ENCODE results near the gene C10orf67. TPM values are rescaled to one million over a fixed set of nuclear protein-coding genes. Genes with fewer than 3 reads are reported as not detected.
"Not testable (repeated sequence)": the region's sequence is repeated elsewhere in the genome, so short reads cannot be mapped to it uniquely, and the experiment has no call there.

The C10orf67 gene
- total RNA-seq, 1 experiment from 2014 or later, result 0.45 TPM

- CTCF ChIA-PET, result no interaction called here
- no peak for DNase-seq
- Mint-ChIP-seq H3K27ac (ENCODE audit: unreplicated experiment) (no peak overlapping the region), H3K27me3 (ENCODE audit: unreplicated experiment) (no peaks in the 10 kb centered on the region), H3K36me3 (ENCODE audit: insufficient read depth, unreplicated experiment) (no peaks in the 10 kb centered on the region), H3K9me3 (ENCODE audit: low read depth, unreplicated experiment) (no peaks in the 10 kb centered on the region), H3K4me3 (ENCODE audit: low read depth, unreplicated experiment) (no peak overlapping the region), H3K4me1 (ENCODE audit: low read depth, unreplicated experiment) (peaks cover 8% of the 10 kb centered on the region)
- BruUV-seq (replicated peaks), result no TSS peak
- intact Hi-C loops (cut with micrococcal nuclease; ENCODE audit: unreplicated experiment), result no loop called here
- TF ChIP-seq, protein P1, sequence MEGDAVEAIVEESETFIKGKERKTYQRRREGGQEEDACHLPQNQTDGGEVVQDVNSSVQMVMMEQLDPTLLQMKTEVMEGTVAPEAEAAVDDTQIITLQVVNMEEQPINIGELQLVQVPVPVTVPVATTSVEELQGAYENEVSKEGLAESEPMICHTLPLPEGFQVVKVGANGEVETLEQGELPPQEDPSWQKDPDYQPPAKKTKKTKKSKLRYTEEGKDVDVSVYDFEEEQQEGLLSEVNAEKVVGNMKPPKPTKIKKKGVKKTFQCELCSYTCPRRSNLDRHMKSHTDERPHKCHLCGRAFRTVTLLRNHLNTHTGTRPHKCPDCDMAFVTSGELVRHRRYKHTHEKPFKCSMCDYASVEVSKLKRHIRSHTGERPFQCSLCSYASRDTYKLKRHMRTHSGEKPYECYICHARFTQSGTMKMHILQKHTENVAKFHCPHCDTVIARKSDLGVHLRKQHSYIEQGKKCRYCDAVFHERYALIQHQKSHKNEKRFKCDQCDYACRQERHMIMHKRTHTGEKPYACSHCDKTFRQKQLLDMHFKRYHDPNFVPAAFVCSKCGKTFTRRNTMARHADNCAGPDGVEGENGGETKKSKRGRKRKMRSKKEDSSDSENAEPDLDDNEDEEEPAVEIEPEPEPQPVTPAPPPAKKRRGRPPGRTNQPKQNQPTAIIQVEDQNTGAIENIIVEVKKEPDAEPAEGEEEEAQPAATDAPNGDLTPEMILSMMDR (IDR thresholded peaks at IDR 0.05; ENCODE audit: unreplicated experiment), result no peak
These were observed 64.1 kb downstream of the C10orf67 start for GRCh38 chr10:23280419-23281043.

DNA sequence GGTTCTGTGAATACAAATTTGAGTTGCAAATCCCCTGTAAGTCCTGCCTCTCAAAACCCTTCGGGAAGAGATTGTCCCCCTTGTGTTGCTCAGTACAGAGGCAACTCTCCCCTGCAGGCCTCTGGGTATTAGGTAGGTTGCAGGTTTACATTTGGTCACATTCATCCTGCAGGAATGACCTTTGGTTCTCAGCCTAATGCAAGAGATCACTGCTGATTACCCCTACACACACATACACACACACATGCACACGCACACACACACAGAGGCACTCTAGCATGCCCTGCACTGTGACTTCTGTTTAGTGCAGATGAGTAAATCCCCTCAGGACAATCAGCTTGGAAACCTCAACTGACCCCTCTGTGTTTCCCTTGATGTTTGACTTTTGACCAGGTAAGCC lies 69.2 kb downstream of the C10orf67 start:
- Mint-ChIP-seq H3K4me1 (ENCODE audit: low read depth, unreplicated experiment) (peaks cover 27% of the 10 kb centered on the region), H3K27ac (ENCODE audit: unreplicated experiment) (no peak overlapping the region), H3K27me3 (ENCODE audit: unreplicated experiment) (no peaks in the 10 kb centered on the region), H3K4me3 (ENCODE audit: low read depth, unreplicated experiment) (no peak overlapping the region), H3K36me3 (ENCODE audit: insufficient read depth, unreplicated experiment) (no peaks in the 10 kb centered on the region), H3K9me3 (ENCODE audit: low read depth, unreplicated experiment) (no peaks in the 10 kb centered on the region)
- no peak for DNase-seq
- no TSS peak for BruUV-seq (replicated peaks)
- CTCF ChIA-PET, result interaction anchor here (1.0 kb wide), 1 partner anchor 19 kb away, joined by 4 read pairs; no protein-coding TSS in a partner anchor
- TF ChIP-seq, protein P1 (IDR thresholded peaks at IDR 0.05; ENCODE audit: unreplicated experiment), result no peak
- intact Hi-C loops (cut with micrococcal nuclease; ENCODE audit: unreplicated experiment), result no loop called here

GRCh38 chr10:23274179-23274578 lies 70.4 kb downstream of the C10orf67 start:
- peak; percentile 29 for DNase-seq
- BruUV-seq (replicated peaks); H3K9me3 Mint-ChIP-seq (ENCODE audit: low read depth, unreplicated experiment); intact Hi-C loops (cut with micrococcal nuclease; ENCODE audit: unreplicated experiment); H3K27me3 Mint-ChIP-seq (ENCODE audit: unreplicated experiment); H3K27ac Mint-ChIP-seq (ENCODE audit: unreplicated experiment); H3K4me3 Mint-ChIP-seq (ENCODE audit: low read depth, unreplicated experiment); H3K36me3 Mint-ChIP-seq (ENCODE audit: insufficient read depth, unreplicated experiment); CTCF ChIA-PET: not testable (repeated sequence)
- peaks cover 27% of the 10 kb centered on the region for H3K4me1 Mint-ChIP-seq (ENCODE audit: low read depth, unreplicated experiment)

DNA sequence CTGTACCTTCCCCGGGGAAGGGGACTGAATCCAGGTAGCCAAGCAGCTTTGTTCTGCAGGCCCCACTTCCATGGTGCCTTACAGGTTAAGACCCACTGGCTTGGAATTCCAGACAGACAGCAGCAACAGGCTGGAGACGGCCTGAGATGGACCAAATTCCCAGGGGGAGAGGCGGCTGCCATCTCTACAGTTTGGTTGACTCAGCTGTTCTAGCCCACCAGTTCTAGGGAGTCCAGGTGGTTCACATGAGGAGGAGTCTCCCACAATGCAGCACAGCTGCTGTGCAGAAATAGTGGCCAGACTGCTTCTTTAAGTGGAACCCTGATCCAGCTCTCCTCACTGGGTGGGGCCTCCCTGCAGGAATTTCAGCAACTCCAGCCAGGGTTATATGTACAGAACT lies 74.1 kb downstream of the C10orf67 start:
- Mint-ChIP-seq H3K27me3 (ENCODE audit: unreplicated experiment) (no peaks in the 10 kb centered on the region), H3K27ac (ENCODE audit: unreplicated experiment) (no peak overlapping the region), H3K36me3 (ENCODE audit: insufficient read depth, unreplicated experiment) (no peaks in the 10 kb centered on the region), H3K4me1 (ENCODE audit: low read depth, unreplicated experiment) (peaks cover 19% of the 10 kb centered on the region), H3K4me3 (ENCODE audit: low read depth, unreplicated experiment) (no peak overlapping the region), H3K9me3 (ENCODE audit: low read depth, unreplicated experiment) (no peaks in the 10 kb centered on the region)
- no TSS peak for BruUV-seq (replicated peaks)
- DNase-seq, result no peak
- CTCF ChIA-PET, result no interaction called here
- TF ChIP-seq, protein P1 (IDR thresholded peaks at IDR 0.05; ENCODE audit: unreplicated experiment), result no peak
- intact Hi-C loops (cut with micrococcal nuclease; ENCODE audit: unreplicated experiment), result no loop called here

GRCh38 chr10:23263441-23264164 lies 81.0 kb downstream of the C10orf67 start:
- no peaks in the 10 kb centered on the region for H3K4me1 Mint-ChIP-seq (ENCODE audit: low read depth, unreplicated experiment)
- H3K36me3 Mint-ChIP-seq (ENCODE audit: insufficient read depth, unreplicated experiment), result no peaks in the 10 kb centered on the region
- no peak for DNase-seq
- intact Hi-C loops (cut with micrococcal nuclease; ENCODE audit: unreplicated experiment), result no loop called here
- TF ChIP-seq, protein P1 (IDR thresholded peaks at IDR 0.05; ENCODE audit: unreplicated experiment), result no peak
- no peak overlapping the region for H3K27ac Mint-ChIP-seq (ENCODE audit: unreplicated experiment)
- CTCF ChIA-PET, result no interaction called here
- no peak overlapping the region for H3K4me3 Mint-ChIP-seq (ENCODE audit: low read depth, unreplicated experiment)
- no TSS peak for BruUV-seq (replicated peaks)
- no peaks in the 10 kb centered on the region for H3K9me3 Mint-ChIP-seq (ENCODE audit: low read depth, unreplicated experiment)
- H3K27me3 Mint-ChIP-seq (ENCODE audit: unreplicated experiment), result no peaks in the 10 kb centered on the region

Data from Calu3 (cell line).